Measurements from ENCODE around the gene UBE2O.
A peak's percentile ranks its signal among the peaks of the same experiment; 100 is the strongest.

The UBE2O gene

DNA sequence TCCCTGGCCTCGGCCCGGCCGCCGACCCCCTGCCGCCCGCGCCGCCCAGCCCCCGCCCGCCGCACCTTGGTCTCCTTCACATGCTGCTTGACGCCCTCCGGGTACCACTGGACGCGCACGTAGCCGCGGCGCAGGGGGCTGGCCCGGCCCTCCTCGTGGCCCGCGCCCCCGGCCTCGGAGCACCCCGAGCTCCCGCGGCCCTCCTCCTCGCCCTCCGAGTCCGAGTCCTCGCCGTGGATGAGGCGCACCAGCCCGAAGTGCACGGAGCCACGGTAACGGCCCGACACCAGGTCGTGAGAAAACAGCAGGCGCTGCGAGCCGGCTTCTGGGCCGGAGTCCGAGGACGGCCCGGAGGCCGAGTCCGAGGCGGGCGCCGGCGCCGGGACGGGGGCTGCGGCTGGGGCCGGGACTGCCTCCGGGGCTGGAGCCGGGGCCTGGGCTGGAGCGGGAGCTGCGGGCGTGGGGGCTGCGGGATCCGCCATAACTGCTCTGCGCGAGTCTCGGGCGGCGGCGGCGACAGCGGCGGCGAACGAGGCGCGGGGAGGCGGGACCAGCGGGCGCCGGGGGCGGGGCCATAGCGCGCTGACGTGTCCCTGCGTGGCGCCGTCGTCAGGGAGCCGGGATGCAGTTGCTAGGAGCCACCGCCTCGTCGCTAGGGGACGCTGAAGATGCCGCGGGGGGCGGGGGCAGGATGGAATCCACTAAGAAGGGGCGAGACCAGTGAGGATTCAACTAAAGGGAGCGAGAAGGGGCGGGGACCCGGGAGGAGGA, at the start of gene UBE2O:
TSS of gene UBE2O (minus strand) at position 493 of the 771 bp plus-strand sequence. CDS start at position 482, 11 bp downstream.
- DNase-seq, result peak; percentile 95

DNA sequence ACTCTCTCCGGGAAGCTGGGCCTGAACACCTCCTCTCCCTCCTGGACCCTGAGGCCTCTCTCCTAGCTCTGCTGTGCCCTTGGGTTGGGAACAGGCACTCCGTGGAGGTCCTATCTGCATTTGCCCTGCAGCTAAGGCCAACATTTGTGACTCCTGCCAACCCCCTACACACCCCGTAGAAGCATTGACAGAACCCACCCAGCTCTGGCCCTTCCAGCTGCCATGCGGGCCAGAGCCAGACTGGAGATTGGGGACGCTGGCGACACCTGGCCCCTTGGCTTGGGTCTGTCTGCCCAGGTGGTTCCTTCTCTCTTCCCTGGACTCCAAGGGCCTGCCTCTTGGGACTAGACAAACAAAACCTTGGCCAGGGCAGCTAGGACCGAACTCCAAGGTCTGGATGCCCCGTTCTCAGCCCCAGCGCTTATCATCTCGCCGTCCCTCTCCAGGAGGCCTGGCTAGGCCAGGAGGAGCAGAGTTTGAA, 48.9 kb upstream of the UBE2O start:
- DNase-seq, result no peak

DNA sequence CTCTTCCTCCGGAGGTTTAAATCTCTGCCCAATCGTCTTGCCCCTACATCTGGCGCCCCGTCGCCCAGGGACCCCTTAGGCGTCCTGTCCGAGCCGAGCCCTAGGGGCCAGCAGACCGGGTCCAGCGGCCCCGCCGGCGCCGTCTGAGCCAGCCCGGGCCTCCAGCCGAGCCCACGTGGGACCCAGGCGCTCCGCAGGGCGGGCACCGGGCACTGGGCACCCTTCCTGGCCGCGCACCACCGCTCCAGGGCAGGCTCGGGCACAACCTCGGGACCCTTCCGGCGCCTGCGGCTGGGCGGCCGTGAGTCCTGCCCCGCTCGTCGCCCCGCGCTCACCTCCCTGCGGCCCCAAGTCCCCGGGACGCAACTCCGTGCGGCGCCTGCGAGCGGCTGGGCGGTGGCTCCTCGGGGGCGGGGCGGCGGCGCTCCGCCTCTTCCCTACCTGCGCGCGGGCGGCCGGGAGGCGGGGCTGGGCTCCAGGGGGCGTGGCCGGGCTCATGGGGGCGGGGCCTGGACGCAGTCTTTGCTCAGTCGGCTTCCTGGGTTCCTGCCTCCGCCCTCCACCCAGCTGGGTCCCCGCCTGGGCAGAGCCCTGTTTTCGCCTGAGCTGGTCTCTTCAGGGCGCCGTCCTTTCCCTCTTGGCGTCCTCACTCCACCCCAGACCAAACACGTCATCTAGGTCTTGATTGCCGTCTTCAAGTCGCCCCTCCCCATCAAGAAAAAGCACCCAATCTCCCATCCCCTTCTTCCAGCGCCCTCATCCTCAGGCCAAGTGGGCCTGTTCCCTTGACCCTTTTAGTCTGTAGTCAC, 48.3 kb upstream of the UBE2O start, which contains the start of gene RHBDF2:
TSS of gene RHBDF2 (minus strand) at position 406 of the 809 bp plus-strand sequence. CDS start 19,899 bp downstream, outside the sequence.
- peak; percentile 97 for DNase-seq

DNA sequence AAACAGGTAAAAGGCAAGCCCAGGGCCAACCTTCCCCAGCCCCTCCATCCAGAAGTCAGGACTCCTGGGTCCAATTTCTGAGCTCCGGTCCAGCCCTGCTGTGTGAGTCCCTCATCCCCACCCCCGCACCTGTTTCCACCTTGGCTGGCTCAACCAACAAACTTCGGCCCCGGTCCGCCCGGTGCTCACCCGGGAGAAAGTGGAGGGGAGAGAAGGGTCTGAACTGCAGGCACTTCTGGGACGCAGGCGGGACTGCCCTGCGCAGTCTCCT, 47.7 kb upstream of the UBE2O start:
- no peak for DNase-seq

DNA sequence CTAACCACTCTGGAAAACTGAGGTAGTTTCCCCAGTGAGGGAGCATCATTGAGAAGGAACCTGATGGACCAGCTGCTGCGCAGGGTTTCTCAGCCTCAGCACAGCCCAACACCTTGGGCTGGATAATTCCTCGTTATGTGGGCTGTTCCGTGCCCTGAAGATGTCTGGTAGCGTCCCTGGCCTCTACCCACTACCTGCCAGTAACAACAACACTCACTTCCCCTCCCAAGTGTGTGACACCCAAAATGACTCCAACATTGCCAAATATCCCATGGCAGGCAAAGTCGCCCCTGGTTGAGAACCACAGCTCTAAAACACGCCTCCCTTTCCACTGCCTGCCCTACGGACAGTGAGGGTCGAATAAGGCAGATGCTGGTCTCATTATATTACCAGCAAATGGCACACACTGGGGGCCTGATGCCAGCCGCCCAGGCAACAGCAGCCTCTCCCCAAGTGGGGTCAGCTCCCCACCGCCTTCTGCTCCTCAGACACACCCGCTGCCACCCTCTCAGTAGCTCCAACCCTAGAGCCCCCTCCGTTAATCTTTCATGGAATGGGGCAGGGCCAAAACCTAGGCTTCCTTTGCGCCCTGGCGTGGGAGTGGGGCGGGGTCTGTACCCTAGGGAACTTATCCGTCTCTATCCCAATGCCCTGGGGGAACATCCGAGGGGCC, 47.3 kb upstream of the UBE2O start:
- peak; percentile 82 for DNase-seq

DNA sequence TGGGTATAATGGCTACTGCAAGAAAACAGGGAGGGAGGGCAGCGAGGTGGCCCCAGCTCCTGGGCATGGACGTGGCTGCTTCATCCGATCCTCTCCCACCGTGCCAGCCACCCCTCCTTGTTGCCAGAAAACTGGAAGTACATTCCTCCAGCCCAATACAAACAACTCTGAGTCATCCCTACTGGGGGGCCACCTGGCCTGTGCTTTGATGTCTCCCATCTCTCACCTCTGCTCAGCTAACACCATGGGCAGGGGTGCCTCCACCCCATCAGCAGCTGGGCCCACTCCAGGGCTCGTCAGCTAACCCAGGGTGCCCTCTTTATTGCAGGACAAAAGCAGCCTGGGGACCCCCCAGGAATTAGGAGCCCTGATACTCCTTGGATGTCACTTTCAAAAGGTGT, 46.3 kb upstream of the UBE2O start:
- DNase-seq, result no peak

DNA sequence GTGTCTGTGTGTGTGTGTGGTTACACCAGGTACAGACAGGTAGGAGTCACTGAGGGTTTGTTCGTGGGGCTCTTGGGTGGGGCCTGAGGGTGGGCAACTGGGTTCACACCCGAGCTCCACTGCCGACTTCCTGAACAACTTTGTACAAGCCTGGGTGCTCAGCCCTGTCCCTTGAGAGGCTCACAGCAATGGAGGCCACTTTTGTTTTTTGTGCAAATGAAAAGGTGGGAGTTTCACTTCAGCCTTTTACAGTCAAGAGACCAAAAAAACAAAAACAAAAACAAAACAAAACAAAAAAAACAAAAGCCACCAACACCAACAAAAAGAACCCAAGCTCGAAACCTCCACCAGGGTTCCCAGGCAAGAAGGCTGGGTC, 45.9 kb upstream of the UBE2O start:
- no peak for DNase-seq

DNA sequence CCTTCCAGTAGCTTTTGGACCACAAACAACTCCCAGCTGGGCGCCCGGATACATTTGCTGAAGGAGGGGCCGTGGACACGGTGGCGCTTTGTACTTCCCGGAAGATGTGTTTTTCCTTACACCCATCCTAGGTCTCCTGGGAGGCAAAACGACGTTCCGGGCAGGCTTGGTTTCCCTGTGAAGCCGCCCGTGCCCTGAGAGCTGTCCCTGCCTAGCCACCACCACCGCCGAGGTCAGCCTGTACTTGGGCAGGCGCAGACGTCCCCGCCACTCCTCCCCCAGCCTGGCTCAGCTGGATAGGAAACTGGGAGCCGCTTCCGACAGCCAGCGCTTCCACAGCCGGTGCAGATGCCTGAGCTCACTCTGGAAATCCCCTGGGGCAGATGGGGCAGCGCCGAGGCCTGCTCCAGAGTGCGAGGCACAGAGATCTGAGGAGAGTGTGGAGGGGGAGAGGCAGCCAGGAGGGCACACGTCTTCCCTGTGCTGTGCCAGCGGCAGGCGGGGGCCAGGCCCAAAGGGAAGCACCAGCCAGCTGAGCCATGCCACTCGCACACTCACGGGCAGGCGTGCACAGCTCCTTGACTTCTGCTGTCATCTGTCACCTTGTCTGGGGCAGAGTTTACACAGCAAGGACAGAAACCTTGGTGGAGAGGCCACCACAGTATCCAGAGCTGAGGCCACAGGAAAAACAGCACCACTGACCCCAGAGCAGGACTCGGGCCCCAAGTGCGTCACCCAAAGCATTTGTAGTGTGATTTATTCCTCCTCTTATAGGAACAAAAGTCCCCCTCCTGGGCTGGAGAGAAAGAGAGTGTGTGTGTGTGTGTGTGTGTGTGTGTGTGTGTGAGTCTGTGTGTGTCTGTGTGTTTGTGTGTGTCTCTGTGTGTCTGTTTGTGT, 45.3 kb upstream of the UBE2O start:
- DNase-seq, result peak; percentile 77

DNA sequence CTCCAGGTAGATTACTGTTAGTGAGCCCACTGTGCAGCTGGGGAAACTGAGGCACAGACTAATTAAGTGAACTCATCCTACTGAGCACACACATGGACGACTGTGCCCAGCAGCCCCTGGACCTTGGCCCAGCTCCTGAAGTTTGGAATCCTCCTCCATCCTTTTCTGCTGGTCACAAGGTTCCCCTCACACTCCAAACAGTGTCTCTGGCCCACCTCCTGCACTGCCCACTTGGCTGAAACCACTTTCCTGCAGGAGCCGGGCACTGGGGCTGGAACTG, 44.7 kb upstream of the UBE2O start:
- no peak for DNase-seq

DNA sequence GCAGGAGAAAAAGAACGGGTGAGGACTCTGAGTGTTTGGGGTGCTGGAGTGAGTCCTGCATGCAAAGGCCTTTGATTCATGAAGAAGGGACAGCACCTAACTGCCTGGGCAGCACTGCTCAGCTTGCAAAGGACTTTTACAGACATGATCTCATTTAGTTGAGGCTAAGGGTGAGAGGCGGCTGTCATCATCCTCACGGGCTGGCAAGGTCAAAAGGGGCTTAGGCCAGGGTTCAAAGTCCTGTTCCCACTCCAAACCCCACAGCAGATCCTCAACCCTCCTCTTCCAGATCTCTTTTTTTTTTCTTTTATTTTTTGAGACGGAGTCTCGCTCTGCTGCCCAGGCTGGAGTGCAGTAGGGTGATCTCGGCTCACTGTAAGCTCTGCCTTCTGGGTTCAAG, 43.5 kb upstream of the UBE2O start:
- peak; percentile 73 for DNase-seq

DNA sequence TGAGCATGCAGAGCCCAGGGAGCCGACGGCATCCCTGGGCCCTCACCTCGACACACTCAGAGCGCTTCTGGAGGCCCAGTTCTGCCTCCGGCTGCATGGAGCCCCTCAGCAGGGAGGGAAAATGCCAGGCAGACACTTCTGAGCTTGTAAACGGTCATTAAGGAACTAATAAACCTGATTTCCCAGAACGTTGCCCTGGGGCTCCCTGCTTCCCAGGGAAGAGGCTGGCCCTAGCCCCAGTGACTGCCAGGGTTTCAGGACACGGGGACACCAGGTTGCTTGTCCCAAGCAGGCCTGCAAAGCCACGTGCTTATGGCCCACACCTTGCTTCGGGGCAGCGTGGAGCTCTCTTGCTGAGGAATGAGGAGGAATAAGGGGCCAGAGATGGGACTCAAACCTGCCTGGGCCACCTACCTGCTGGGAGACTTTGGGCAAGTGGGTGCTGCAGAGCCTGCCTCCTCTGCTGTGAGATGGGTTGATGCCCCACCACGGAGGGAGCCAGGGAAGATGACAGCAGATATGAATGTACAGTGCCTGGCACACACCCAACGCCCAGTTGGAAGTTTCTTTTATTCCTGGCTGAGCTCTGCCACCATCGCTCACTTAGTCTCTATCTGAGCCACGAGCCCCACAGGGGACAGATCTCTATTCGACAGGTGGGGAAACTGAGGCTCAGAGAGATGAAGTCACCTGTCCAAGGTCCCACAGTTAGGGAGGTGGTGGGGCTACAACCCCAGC, 42.9 kb upstream of the UBE2O start:
- no peak for DNase-seq

DNA sequence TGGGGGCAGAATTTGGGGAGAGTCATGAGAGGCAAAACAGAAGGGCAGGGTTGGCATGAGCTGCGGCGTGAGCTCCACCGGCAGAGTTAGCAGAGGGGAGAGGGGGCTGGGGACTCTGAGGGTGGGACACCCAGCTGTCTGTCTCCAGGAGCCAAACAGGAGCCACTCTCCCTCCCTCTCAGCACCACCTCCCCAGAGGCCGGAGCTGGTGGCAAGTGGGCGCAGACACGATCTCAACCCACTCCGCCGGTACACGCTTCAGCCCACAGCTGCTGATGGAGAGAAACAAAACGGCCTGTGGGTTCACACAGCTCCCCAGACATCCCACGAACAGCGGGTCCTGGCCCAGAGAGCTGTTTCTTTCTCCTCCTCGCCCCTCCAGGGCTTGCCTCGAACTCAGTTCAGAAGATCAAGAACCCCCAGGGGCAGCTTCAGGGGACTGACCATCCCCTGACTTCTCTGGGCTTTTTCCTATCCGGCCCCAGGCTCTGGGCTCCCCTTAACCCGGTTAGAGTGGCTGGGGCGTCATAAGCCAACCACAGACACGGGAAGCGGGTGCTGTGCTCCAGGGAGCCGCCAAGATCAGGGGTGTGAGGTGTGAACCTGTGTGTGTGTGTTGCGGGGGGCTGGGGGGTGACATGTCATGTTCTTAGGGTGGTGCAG, 40.7 kb upstream of the UBE2O start:
- no peak for DNase-seq

DNA sequence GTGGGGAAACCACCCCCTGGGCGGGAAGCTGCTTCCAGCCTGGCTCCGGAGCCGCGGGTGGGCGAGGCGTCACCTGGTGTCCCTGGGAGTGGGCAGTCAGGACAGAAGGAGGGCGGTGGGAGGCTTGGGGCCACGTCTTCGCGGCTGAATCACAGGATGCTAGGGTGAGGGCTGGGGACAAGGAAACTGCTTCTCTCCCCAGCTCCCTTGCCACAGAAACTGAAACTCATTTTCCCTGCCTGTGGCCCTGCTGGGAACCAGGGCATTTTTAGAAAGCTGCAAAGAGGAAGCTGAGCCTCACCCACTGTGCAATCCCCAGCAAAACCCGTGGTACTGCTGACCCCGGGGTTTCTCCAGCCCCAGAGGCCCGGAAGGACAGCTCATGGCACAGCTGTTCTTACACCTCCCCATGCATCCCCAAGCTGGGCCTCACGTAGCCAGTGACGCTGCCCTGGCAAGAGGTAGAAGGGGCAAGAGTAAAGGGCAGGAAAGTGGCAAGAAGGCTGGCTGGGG, 40.1 kb upstream of the UBE2O start:
- peak; percentile 98 for DNase-seq

DNA sequence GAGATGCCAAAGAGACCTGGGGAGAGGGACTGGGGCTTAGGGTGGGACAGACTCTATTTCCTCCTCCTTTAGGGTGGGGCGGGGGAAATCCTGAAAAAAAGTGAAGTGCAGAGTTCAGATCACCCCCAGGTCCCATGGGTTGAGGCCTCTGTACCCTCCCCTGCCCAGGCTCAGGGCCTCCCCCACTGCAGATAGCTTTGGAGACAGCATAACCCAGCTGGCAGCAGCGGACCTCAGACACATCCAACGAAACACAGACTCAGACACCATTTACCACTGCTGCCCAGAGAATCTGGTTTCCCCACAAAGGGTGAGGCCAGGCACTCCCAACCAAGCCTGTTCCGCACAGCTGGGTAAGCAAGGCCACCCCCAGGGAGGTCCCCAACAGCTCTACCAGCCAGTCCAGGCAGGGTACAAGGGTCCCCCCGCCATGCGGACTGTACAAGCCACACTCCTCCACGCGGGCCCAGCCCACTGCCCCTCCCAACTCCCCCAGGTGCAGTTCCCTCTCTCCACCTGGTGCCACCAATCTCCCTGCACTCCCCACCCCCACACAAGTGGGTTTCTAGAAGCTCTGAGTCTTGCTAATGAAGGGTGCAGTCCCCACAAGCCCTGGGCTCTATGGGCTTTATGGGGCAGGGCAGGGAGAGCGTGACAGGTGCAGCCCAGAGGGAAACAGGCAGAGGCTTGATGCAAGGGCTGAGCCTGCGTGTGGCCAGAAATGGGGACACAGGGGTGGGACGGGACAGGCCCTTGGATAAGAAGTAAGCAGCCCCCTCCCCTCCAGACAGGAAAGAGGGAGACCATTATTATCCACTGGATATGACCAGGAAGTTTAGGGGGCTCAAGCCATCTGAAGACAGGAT, 39.4 kb upstream of the UBE2O start:
- DNase-seq, result peak; percentile 83

DNA sequence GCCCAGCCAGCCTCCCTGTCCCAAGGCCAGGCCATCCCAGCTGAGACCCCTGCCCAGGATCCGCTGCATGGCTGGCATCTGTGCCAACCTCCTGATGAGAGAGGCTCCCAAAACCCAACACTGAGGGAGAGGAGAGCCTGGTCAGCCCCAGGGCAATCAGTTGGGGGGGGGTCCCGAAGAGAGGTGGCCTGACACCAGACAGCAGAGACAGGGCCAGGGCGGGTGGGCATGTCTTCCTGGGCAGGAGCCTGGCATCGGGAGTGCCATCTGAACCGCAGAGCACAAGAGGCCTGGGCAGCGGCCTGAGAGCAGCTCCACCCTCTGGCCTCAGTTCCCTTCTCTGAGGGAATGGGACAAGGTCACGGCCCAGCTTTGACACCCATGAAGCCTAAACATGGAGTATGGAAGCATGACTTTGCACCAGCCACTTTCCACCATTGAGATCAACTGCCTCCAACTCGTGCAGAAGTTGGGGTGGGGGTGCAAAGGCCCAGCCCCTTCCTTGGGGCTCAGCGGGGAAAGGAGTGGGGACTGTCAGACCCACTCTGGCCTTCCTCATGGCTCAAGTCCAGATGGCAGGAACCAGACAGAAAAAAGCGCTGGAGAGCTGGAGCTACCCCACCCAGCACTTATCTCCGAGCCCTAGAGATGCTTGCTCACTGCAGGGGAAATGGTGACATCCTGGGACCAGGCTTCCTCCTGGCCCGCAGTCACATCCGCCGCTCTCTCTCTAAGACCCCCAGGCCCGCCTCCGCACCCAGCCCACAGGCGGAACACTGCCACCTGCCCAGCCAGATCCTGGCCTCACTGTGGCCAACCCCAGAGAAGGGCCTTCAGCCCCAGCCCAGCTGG, 38.5 kb upstream of the UBE2O start:
- no peak for DNase-seq

DNA sequence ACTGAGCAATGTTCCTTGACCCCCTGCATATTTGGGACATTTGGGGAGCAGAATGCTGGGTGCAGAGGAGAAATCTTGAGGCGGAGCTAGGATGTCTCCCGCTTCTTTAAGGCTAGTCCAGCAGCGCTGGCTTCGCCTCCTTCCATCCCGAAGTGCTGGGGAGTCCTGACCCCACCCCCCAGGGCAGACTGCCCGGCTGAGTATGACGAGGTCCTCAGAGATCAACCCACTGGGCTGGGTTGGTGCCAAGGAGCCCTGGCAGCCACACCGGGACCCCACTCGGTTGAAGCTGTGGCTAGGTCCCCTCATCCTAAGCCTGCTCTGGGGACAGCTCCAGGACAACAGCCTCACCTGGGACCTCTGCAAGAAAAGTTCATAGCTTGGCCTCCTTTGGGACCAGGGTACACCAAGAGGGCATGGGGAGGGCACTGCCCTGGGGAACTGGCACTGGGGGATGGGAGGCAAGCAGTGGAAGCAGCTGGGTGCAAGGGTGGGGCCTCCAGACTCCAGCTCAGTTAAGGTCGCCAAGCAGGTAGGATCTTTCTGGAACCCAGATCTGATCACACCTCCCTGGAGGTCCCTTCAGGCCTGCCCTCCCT, 37.3 kb upstream of the UBE2O start:
- no peak for DNase-seq

DNA sequence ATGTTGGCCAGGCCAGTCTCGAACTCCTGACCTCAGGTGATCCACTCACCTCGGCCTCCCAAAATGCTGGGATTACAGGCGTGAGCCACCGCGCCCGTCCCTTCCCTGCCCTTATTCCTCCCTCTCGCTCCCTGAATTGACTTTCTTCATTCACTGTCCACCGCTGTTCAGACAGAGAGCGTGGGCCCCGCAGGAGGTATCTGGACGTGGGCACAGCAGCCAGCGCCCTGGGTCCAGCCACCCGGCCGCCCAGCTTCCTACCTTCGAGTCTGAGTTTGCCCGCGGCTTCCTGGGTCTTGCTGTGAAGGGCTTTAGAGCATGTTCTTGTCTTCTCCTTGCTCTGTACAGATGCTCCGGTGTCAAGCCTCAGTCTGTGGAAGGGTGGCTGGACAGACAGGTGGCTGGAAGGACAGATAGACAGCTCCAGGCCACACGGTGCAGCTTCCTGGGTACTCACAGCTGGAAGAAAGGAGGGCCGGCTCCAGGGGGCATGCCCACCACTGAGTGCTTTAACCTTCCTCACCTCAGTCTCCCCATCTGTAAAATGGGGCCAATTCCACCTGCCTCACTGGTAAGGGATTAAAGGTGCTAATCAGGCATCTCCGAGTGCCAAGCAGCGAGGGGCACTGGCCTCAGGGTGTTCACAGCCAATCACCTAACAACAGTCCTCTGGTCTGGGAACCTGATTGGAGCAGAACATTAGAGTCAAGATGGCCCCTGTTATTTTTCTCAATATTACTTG, 34.7 kb upstream of the UBE2O start:
- no peak for DNase-seq

DNA sequence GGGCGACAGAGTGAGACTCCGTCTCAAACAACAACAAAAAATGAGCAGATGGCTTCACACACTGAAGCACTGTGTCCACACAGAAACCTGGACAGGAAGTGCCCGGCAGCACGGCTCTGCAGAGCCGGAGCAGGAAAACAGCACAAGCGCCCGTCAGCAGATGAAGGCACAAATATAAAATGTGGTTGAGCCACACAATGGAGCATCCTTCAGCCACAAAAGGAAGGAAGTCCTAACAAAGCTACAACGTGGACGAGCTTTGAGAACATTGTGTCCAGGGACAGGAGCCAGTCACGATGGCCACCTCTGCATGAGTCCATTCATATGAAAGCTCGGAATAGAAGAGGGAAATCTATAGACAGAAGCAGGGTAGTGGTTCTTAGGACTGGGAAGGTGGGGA, 32.6 kb upstream of the UBE2O start:
- peak; percentile 54 for DNase-seq
